Muscle of leg (tissue), 11 donors: ENCODE results near the gene ERVH48-1. TPM values are rescaled to one million over a fixed set of nuclear protein-coding genes. Genes with fewer than 3 reads are reported as not detected.
"Not testable (repeated sequence)": the region's sequence is repeated elsewhere in the genome, so short reads cannot be mapped to it uniquely, and the experiment has no call there.

Experiments used
- DNase-seq: peaks from one replicate; pipeline ENCODE4 v3.0.0; 2013
- H3K27ac ChIP-seq: one replicate; pipeline ENCODE4 v1.5.1; 2013; ENCODE audit warnings: mild to moderate bottlenecking, low read length, control low read depth
- H3K27me3 ChIP-seq: one replicate; pipeline ENCODE4 v1.6.1; 2013; ENCODE audit warnings: low read length; ENCODE audit not compliant: control insufficient read depth, insufficient read depth
- H3K36me3 ChIP-seq: one replicate; pipeline ENCODE4 v1.6.1; 2013; ENCODE audit warnings: low read length; ENCODE audit not compliant: control insufficient read depth, insufficient read depth
- H3K4me1 ChIP-seq: one replicate; pipeline ENCODE4 v1.6.1; 2013; ENCODE audit warnings: low read length; ENCODE audit not compliant: control insufficient read depth, insufficient read depth
- H3K4me3 ChIP-seq: one replicate; pipeline ENCODE4 v1.5.1; 2013; ENCODE audit warnings: low read length, control low read depth
- H3K9me3 ChIP-seq: replicated peaks from 2 replicates; pipeline ENCODE4 v1.6.1; 2013; ENCODE audit warnings: low read depth, low read length; ENCODE audit not compliant: control insufficient read depth
- WGBS: methylation state at CpG from one replicate; pipeline ENCODE4 v1.1.5; 2013; ENCODE audit warnings: missing lambda C conversion rate; ENCODE audit not compliant: insufficient coverage; 5-methylcytosine and 5-hydroxymethylcytosine counted together
- polyA plus RNA-seq, 8 donors: library from polyadenylated mRNA; unstranded; fragments of 120-200 nt; gene quantifications; one replicate each; pipeline versions ENCODE4 v1.2.1 to v1.2.3, GENCODE V29; 2013; ENCODE audit warnings: inconsistent platforms in 1 of 8, low replicate concordance in 1 of 8; ENCODE audit not compliant: insufficient read length in 8 of 8, insufficient read depth in 1 of 8
- total RNA-seq: library from RNA; stranded (reverse); fragments of 120-200 nt; gene quantifications from one replicate; pipeline ENCODE4 v1.2.4, GENCODE V29; 2013

The ERVH48-1 gene
- total and polyA plus RNA-seq, 9 donors: 0.20 to 1.3 (median 0.46) TPM

DNA sequence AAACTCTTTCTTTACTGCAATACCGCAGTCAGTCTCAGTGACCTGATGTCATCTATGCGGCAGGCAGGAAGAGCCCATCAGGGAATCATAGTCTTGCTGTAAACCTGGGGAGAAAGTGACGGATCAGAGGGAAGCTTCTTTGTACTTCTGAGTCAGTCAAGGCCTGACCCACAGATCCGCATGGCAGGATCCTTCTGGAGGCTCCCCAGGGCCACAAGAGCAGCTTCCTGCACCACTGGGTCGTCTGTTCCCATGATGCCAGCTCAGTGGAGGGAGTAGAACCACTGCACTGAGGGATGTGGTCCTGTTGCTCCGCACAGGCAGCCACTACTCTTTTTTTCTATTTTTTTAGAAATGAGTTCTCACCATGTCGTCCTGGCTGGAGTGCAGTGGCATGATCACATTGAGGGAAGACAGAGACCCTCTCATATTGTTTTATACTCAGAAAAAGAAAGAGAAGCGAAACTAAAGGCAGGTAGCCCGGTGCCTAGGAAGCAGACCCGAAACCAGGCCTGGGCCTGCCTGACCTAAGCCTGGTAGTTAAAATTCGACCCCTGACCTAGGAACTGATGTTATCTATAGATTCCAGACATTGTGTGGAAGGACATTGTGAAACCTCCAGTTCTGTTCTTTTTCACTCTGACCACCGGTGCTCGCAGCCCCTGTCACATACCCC is 6.3 kb upstream of the ERVH48-1 start:
- DNase-seq: no peak
- no peaks in the 10 kb centered on the region for H3K27me3 ChIP-seq
- H3K4me3 ChIP-seq: no peak overlapping the region
- H3K36me3 ChIP-seq: no peaks in the 10 kb centered on the region
- no peaks in the 10 kb centered on the region for H3K9me3 ChIP-seq
- 84% methylated on average over 7 of the region's 13 CpGs for WGBS
- H3K27ac ChIP-seq: no peak overlapping the region
- H3K4me1 ChIP-seq: peaks cover 3% of the 10 kb centered on the region

DNA sequence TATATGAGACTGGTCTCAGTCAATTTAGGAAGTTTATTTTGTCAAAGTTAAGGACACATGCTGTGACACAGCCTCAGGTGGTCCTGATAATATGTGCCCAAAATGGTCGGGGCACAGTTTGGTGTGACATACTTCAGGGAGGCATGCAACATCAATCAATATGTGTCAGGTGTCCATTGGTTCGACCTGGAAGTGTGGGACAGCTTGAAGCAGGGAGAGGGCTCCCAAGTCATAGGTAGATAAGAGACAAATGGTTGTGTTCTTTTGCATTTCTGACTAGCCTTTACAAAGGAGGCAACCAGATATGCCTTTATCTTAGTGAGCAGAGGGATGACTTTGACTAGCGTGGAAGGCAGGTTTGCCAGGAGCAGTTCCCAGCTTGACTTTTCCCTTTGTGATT is 4.5 kb upstream of the ERVH48-1 start:
- Histone ChIP-seq H3K36me3 (no peaks in the 10 kb centered on the region), H3K27me3 (no peaks in the 10 kb centered on the region), H3K4me3 (no peak overlapping the region), H3K4me1 (peaks cover 3% of the 10 kb centered on the region), H3K27ac (no peak overlapping the region), H3K9me3 (no peaks in the 10 kb centered on the region)
- DNase-seq: no peak
- WGBS: 71% methylated on average over 3 of the region's 3 CpGs

DNA sequence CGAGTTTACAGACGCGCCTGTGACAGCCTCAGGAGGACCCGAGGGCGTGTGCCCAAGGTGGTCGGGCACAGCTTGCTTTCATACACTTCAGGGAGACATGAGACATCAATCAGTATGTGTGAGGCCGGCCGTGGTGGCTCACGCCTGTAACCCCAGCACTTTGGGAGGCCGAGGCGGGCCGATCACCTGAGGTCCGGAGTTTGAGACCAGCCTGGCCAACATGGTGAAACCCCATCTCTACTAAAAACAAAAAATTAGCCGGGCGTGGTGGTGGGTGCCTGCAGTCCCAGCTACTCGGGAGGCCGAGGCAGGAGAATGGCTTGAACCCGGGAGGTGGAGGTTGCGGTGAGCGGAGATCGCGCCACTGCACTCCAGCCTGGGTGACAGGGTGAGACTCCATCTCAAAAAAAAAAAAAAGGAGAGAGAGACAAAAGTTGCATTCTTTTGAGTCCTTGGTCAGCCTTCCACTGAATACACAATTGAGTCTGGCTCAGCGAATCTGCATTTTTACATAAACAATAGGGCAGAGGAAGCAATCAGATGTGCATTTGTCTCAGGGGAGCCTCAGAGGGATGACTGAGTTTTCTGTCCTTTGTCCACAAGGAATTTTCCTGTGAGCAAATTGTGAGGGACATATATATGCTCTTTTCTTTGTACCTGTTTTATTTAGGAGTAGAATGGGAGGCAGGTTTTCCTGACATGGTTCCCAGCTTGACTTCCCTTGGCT is 2.2 kb upstream of the ERVH48-1 start:
- H3K4me3 ChIP-seq, H3K9me3 ChIP-seq, H3K36me3 ChIP-seq, DNase-seq, H3K27ac ChIP-seq, H3K27me3 ChIP-seq, H3K4me1 ChIP-seq: not testable (repeated sequence)
- WGBS: 89% methylated on average over 15 of the region's 23 CpGs

DNA sequence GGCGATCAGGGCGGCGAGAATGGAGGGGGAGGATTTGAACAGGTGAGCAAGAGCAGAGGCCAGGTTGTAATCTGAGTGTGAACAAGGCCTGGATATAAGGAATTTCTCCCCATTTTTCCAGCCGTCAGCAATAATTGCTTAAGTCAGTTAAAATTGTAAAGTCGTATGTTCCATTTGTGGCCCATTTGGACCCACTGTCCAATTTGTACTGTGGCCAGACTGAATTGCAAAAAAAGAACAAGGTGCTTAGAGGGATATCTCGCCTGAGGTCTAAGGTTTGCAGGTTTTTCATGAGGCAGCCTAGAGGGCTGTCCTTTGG is 1.0 kb downstream of the ERVH48-1 start:
- Histone ChIP-seq H3K4me1 (peaks cover 8% of the 10 kb centered on the region), H3K27me3 (no peaks in the 10 kb centered on the region), H3K27ac (no peak overlapping the region), H3K4me3 (no peak overlapping the region), H3K36me3 (no peaks in the 10 kb centered on the region), H3K9me3 (no peaks in the 10 kb centered on the region)
- WGBS: 74% methylated on average over 5 of the region's 6 CpGs
- no peak for DNase-seq

DNA sequence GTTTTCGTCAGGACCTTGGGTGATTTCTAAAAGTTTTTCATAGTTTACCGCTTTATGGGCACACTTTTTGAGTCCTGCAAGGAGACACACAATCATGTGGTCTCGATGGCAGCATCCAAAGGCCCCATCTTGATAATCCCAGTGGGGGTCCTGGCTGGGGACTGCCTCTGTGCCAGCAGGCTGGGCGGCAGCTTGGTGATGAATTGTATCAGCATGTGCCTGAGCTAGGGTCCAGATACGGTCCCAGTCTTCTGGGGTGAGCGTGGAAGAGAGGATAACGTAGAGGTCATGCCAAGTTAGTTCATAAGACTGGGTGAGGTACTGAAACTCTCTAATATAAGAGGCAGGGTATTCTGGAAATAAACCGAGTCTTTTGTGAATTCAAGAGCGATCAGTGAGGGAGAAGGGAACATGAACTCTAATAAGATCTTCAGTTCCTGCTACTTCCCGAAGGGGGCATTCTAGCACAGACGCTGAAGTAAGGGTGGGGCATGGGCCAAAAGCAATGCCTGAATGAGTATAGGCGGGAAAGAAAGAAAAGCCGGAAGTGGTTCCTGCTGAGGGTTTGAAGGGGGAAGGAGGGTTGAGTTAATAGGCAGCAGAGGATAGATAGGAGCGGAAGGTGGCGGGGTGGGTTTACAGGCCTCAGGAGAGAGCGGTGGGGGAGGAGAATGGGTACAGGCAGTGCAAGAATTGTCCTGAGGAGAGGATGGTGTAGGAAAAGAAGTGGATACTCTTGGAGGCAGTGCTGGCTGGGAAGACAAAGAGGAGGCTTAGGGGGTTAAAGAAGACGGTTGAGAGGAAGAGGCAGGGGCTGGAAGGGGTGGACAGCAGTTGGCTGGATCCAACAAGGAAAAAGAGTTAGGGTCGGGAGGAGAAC is 1.6 kb downstream of the ERVH48-1 start:
- H3K4me3 ChIP-seq: peak overlapping the region; percentile 14
- no peaks in the 10 kb centered on the region for H3K27me3 ChIP-seq
- peaks cover 8% of the 10 kb centered on the region for H3K4me1 ChIP-seq
- no peaks in the 10 kb centered on the region for H3K36me3 ChIP-seq
- DNase-seq: peak; percentile 94
- no peak overlapping the region for H3K27ac ChIP-seq
- no peaks in the 10 kb centered on the region for H3K9me3 ChIP-seq
- 18% methylated on average over 14 of the region's 18 CpGs for WGBS

DNA sequence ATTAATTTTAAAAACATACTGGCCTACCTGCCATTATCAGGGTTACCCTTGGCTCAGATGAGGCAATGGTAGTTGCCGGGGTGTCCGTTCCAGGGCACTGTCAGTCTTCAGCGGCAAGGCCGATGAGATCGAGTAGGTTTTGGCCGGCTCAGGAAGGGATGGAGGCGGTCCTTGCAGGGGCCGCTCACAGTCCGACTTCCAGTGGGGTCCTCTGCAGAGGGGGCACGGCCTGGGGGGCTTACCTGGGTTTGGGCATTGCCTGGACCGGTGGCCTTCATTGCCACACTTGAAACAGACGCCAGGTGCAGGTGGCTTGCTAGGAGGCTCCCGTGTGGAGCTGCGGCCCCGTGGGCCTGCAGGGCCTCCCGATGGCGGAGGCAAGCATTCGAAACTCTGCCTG is 2.5 kb downstream of the ERVH48-1 start:
- H3K36me3 ChIP-seq: no peaks in the 10 kb centered on the region
- no peak overlapping the region for H3K4me3 ChIP-seq
- DNase-seq: no peak
- H3K4me1 ChIP-seq: peaks cover 8% of the 10 kb centered on the region
- H3K27ac ChIP-seq: no peak overlapping the region
- H3K27me3 ChIP-seq: no peaks in the 10 kb centered on the region
- no peaks in the 10 kb centered on the region for H3K9me3 ChIP-seq
- 91% methylated on average over 12 of the region's 18 CpGs for WGBS

DNA sequence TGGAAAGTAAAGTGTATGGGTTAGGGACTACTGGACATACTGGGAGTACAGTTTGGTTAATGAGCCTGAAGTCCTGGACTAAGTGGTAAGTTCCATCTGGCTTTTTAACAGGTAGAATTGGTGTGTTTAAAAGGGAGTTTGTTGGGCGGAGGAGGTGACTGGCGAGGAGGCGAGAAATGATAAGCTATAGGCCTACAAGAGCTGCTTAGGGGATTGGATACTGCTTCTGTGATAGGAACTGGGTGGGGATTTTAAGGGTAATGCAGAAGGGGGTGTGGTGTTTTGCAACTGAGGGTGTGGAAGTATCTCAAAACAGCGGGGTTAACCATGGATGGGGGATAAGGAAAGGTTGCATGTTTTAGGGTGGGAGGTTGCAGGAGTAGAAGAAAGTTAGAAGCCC is 3.5 kb downstream of the ERVH48-1 start:
- no peaks in the 10 kb centered on the region for H3K9me3 ChIP-seq
- H3K36me3 ChIP-seq: no peaks in the 10 kb centered on the region
- DNase-seq: no peak
- 95% methylated on average over 4 of the region's 4 CpGs for WGBS
- no peak overlapping the region for H3K4me3 ChIP-seq
- H3K27ac ChIP-seq: no peak overlapping the region
- H3K27me3 ChIP-seq: no peaks in the 10 kb centered on the region
- peaks cover 8% of the 10 kb centered on the region for H3K4me1 ChIP-seq

DNA sequence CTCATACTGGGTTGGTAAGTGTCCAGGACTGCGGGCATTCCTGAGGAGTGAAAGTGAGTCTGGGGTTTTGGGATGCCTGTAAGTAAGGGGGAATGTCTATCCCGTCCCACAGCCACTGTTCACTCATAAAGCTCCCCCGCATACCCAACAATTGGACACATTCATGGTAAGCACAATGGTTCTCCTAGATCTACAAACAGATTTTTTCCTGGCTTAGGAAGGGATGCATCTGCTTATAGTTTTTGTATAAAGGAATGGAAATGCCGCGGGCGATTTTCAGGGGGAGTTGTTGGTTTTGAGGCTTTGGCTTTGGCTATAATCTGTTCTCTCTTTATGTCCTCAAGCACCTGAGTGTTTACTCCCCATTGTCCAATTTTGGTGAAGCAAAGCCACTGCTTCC is 7.1 kb downstream of the ERVH48-1 start:
- Histone ChIP-seq H3K27ac (no peak overlapping the region), H3K27me3 (no peaks in the 10 kb centered on the region), H3K36me3 (no peaks in the 10 kb centered on the region), H3K4me3 (no peak overlapping the region), H3K4me1 (no peaks in the 10 kb centered on the region), H3K9me3 (no peaks in the 10 kb centered on the region)
- no CpG with 5 or more reads among the region's 6 CpGs for WGBS
- no peak for DNase-seq

DNA sequence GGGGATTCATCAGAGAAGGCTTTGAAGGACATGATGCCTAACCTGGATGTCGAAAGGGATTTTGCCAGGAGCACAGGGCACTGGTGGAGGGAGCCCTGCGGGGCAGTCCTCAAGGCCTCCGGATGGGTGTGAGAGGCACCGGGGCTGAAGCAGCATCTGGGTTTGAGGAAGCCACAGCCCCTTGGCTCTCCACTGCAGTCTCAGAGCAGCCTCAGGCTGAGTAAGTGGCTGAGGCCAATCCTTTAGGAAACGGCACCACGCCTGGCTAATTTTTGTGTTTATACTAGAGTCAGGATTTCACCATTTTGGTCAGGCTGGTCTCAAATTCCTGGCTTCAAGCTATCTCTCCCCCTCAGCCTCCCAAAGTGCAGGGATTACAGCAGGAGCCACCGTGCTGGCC is 12.0 kb downstream of the ERVH48-1 start:
- DNase-seq: no peak
- H3K4me3 ChIP-seq: no peak overlapping the region
- no peaks in the 10 kb centered on the region for H3K4me1 ChIP-seq
- no peak overlapping the region for H3K27ac ChIP-seq
- H3K27me3 ChIP-seq: no peaks in the 10 kb centered on the region
- 88% methylated on average over 6 of the region's 7 CpGs for WGBS
- no peaks in the 10 kb centered on the region for H3K9me3 ChIP-seq
- H3K36me3 ChIP-seq: peaks cover 25% of the 10 kb centered on the region

DNA sequence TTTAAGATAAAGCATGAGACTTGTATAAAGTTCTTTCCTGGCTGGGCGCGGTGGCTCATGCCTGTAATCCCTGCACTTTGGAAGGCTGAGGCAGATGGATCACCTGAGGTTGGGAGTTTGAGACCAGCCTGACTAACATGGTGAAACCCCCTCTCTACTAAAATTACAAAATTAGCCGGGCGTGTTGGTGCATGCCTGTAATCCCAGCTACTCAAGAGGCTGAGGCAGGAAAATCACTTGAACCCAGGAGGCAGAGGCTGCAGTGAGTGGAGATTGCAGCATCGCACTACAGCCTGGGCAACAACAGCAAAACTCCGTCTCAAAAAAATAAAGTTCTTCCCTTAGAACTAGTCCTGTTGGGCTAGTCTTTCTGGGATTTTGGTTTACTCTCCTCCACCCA is 13.5 kb downstream of the ERVH48-1 start:
- not testable (repeated sequence) for H3K27ac ChIP-seq, H3K4me3 ChIP-seq, DNase-seq, H3K4me1 ChIP-seq, H3K27me3 ChIP-seq, H3K9me3 ChIP-seq
- 100% methylated on average over 2 of the region's 6 CpGs for WGBS
- peaks cover 31% of the 10 kb centered on the region for H3K36me3 ChIP-seq
